Measurements from ENCODE around the gene SLC6A20. TPM values are rescaled to one million over a fixed set of nuclear protein-coding genes. Genes with fewer than 3 reads are reported as not detected.

SLC6A20 gene
- total and polyA plus RNA-seq, 4 donors = 0.08 to 0.16 (median 0.10) TPM; not detected in 1

- Histone ChIP-seq H3K9ac (ENCODE audit: low read depth in 1 of 2, low read length in 2 of 2) (no peak overlapping the region), H3K4me1 (ENCODE audit: control insufficient read depth in 4 of 4, insufficient read depth in 4 of 4, low read length in 3 of 4) (peaks cover 0 to 15% (median 8%) of the 10 kb centered on the region in 4 donors), H3K27ac (ENCODE audit: low read depth in 1 of 2, low read length in 2 of 2) (no peak overlapping the region), H3K9me3 (ENCODE audit: control insufficient read depth in 4 of 4, low read length in 3 of 4) (no peaks in the 10 kb centered on the region), H3K36me3 (ENCODE audit: control insufficient read depth in 4 of 4, insufficient read depth in 3 of 4, low read depth in 1 of 4, low read length in 3 of 4) (no peaks in the 10 kb centered on the region), H3K27me3 (ENCODE audit: control insufficient read depth in 4 of 4, insufficient read depth in 4 of 4, low read length in 3 of 4) (peaks cover 2 to 9% (median 4%) of the 10 kb centered on the region in 4 donors), H3K4me3 (ENCODE audit: low read depth in 1 of 3, low read length in 3 of 3) (no peak overlapping the region)
- TF ChIP-seq CTCF (IDR thresholded peaks at IDR 0.05; ENCODE audit: low read depth, low read length, missing input control) (no peak), ZBTB33 (IDR thresholded peaks at IDR 0.05) (no peak), MAX (IDR thresholded peaks at IDR 0.05) (no peak), GABPA (IDR thresholded peaks at IDR 0.05 in 1 of 2, conservative IDR thresholded peaks at IDR 0.05 in 1 of 2) (no peak), HNF4A (conservative IDR thresholded peaks at IDR 0.05) (no peak), RXRA (IDR thresholded peaks at IDR 0.05) (no peak), EGR1 (IDR thresholded peaks at IDR 0.05; ENCODE audit: low read depth in 2 of 2) (no peak), RAD21 (IDR thresholded peaks at IDR 0.05) (no peak), ATF3 (IDR thresholded peaks at IDR 0.05) (no peak), SP1 (IDR thresholded peaks at IDR 0.05) (no peak), YY1 (IDR thresholded peaks at IDR 0.05) (no peak), HNF4G (IDR thresholded peaks at IDR 0.05) (no peak)
- DNase-seq (ENCODE audit: low spot score) = no peak
- WGBS = 94% methylated on average over 2 of the region's 2 CpGs
These were observed 3.2 kb upstream of the SLC6A20 start for GRCh38 chr3:45799586-45799985.

GRCh38 chr3:45798034-45798433 lies 1.7 kb upstream of the SLC6A20 start:
- H3K27ac ChIP-seq (ENCODE audit: low read depth in 1 of 2, low read length in 2 of 2) = no peak overlapping the region
- no peaks in the 10 kb centered on the region for H3K36me3 ChIP-seq (ENCODE audit: control insufficient read depth in 4 of 4, insufficient read depth in 3 of 4, low read depth in 1 of 4, low read length in 3 of 4)
- peaks cover 2 to 9% (median 4%) of the 10 kb centered on the region in 4 donors for H3K27me3 ChIP-seq (ENCODE audit: control insufficient read depth in 4 of 4, insufficient read depth in 4 of 4, low read length in 3 of 4)
- H3K4me3 ChIP-seq (ENCODE audit: low read depth in 1 of 3, low read length in 3 of 3) = no peak overlapping the region
- H3K4me1 ChIP-seq (ENCODE audit: control insufficient read depth in 4 of 4, insufficient read depth in 4 of 4, low read length in 3 of 4) = peaks cover 0 to 15% (median 8%) of the 10 kb centered on the region in 4 donors
- WGBS = 78% methylated on average over 4 of the region's 4 CpGs
- no peak for DNase-seq (ENCODE audit: low spot score)
- H3K9ac ChIP-seq (ENCODE audit: low read depth in 1 of 2, low read length in 2 of 2) = no peak overlapping the region
- TF ChIP-seq JUND (IDR thresholded peaks at IDR 0.05) = no peak
- TF ChIP-seq RXRA (IDR thresholded peaks at IDR 0.05) = no peak
- no peak for TF ChIP-seq REST (IDR thresholded peaks at IDR 0.05)
- H3K9me3 ChIP-seq (ENCODE audit: control insufficient read depth in 4 of 4, low read length in 3 of 4) = no peaks in the 10 kb centered on the region
